ENCODE data around the gene CYLD.

Gene CYLD

DNA sequence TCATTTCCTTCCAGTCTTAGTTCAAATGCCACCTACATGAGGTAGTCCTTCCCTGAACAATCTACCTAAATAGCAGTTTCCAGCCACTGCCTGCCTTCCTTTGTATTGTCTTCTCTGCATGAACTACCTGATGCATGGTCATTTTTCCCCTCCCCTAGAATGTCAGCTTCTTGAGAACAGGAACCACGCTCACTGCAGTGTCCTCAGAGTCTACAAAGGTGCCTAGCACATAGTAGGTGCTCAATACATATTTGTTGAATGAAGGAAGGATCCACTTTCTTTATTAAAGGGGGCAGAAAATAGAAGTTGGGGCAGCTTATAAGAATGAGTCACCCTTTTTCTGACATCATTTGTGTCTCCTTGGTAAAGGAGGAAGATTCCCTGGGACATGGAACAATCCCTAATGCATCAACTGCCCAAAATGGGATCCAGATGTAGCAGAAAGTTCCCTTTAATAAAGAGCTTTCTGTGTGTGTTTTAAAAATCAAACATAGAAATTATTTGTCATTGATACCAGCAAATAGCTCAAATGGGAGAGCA is 4.4 kb upstream of the CYLD start:
- DNase-seq (ENCODE audit: low read depth in 2 of 3, low spot score in 2 of 3): no peak

DNA sequence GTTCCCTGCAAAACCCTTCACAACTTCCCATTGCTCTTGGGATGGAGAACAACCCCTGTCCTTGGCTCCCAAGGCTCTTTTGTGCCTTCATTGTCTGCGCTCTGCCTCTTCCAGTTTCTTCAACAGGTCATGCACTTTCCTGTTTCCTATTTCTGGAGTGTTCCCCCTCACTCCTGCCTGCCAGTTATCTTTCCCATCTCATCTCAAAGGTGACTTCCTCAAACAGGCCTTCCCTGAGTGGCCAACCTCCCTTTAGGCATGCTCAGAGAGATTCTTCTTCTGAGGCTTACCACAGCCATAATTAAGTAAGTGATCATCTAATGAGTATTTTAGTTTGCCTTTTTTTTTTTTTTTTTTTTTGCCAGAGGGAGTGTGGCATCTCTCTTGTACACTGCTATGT is 2.9 kb upstream of the CYLD start:
- no peak for DNase-seq (ENCODE audit: low read depth in 2 of 3, low spot score in 2 of 3)

DNA sequence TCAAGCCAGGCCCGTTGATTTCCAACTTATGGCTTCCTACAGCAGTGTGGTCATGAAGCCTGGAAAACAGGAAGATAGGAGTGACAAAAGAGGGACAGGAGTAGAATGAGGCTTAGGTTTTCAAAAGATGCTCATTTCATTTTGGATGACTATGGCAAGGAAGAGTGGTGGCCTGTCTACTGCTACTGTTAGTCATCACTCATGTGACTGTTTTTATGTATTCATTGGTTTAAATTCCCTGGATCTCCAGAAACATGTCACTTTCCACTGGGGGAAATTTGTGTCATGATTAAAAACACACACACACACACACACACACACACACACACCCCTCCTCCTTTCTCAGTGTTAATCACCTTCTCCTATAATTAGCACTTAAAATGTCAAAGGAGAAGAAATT is 1.1 kb upstream of the CYLD start:
- DNase-seq (ENCODE audit: low read depth in 2 of 3, low spot score in 2 of 3): no peak

DNA sequence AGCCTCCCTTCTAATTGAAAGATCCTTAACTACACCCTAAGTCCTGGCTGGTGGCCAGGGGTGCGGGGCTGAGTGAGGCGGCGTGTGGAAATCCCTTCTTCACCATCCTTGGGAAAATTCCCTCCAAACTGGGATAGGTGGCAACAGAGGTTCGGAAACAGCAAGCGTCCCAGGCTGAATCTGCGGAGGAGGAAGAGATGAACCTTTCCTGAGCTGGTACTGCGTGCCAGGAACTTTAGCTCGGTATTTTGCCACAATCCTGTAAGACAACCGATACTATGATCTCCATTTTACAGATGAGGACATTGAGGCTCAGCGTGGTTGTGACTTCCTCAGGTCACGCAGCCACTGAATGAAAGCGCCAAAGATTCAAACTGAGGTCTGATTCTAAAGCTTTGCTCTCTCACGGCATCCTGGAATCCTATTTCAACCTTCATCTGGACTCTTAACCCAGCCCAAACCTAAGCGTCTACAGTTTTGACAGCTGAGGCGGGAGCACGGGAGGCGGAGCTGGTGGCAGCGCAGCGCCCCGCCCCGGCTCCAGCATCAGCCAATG is 583 bp upstream of the CYLD start:
- no peak for DNase-seq (ENCODE audit: low read depth in 2 of 3, low spot score in 2 of 3)

DNA sequence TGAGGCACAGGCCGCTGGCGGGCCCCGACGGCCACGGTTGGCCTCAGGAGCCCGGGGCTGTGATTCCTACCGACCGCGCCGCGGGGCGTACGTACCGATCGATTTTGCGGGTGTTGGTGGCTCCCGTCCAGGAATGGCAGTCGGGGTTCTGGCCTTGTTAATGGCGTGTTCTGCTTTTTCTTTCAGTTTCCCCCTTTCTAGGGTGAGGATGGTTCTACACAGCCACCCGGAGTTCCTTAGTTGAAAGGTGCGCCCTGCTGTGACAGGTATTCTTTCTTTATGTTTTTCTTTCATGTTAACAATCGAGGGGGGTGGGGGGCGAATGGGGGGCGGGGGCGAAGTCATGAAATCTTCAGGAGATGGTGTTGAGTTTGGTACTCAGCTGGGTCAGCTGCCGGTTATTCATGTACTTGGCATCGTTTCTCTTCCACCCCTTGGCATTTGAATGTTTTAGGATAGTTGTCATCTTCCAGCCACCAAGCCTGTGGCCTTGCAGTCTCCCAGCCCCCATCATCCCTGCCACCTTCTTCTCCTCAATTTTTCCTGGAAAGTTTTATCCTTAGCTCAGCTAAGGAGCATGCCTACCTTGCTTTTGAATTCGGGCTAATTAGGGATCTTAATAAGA is 802 bp downstream of the CYLD start:
- DNase-seq (ENCODE audit: low read depth in 2 of 3, low spot score in 2 of 3): no peak

DNA sequence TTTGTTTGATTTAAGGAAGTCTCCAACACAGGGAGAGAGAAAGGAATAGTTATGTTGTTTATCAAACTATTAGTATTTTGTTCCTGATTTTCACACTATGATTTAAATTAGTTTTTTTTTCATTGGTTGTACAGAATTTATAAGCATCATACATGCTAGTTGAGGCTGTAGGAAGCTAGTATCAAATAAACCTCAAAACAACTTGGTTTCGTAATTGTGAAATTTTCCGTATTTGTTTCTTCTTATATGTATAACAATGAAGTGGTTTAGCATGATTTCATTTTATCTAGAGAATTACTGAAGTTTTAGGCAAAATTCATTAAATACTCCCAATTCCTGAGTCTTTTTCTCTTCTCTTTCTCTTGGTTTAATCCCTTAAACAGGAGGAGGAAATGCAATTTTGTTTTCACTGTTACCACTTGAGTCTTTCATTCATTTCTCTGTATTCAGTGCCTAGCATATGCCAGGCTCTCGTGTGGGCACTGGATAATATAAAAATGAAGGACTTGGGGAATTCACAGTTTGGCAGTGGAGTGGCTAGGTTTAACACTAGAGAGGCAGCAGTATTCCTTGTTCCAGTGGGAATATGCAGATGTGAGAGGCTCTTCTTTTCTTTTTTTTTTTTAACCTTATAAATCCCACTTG is 1.8 kb downstream of the CYLD start:
- no peak for DNase-seq (ENCODE audit: low read depth in 2 of 3, low spot score in 2 of 3)

DNA sequence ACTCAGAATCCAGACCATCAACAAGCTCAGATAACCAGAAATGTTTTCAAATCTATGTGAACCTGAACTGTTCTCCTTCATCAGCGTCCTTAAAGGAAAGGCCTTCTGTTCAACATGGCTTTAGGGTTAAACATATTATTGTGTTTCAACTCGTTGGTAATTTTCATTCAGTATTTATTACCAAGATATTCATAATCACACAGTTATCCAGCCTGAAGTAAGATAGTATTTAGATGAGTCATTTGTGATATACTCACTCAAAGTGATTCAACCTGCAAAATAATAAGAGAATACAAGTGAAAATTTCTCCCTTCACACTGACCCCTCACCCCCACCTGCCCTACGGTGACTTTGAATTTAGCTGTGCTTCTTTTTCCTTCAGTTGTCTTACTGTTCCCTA is 3.0 kb downstream of the CYLD start:
- DNase-seq (ENCODE audit: low read depth in 2 of 3, low spot score in 2 of 3): no peak

DNA sequence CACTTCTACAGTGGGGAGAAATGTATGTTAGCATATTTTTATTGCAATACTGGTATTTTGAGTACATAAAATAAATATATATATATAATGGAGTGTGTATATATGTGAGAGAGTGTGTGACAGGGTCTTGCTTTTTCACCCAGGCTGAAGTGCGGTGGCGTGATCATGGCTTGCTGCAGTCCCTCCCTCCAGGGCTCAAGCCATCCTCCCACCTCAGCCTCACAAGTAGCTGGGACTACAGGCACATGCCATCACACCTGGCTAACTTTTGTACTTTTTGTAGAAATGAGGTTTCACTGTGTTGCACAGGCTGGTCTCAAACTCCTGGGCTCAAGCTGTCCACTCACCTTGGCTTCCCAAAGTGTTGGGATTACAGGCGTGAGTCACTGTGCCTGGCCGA is 4.1 kb downstream of the CYLD start:
- no peak for DNase-seq (ENCODE audit: low read depth in 2 of 3, low spot score in 2 of 3)

DNA sequence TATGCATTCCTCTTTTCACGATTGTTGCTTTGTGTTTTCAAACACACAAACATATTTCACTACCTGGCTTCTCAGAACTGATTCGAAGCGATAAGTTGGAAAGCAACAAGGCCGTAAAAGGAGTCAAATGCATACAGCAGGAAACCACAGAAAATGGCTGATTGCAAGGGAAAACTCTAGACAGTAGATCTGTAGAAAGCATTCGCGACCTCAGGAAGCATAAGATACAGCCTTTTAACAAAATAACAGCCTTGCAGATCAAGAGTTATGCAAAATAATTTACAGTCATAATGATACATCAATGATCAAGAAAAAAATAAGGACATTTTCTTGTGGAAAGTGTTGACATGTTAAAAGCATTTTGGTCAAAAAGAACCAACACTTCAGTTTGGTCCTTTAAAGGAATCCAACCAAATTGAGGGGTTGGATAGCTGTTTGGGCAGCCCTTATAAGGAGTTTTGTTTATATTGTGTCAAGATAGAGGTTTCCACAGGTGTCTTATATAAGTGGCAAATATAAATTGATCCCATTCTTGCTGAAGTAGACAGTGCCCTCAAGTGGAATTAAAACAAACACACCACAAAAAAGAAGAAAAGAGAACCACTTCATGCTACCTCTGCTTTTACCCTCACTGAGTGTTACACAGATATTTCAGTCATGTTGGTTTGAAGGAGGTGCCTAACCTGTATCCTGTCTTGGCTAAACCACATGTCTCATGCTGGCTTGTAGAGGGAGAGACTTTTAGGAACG is 5.5 kb downstream of the CYLD start:
- DNase-seq (ENCODE audit: low read depth in 2 of 3, low spot score in 2 of 3): no peak

DNA sequence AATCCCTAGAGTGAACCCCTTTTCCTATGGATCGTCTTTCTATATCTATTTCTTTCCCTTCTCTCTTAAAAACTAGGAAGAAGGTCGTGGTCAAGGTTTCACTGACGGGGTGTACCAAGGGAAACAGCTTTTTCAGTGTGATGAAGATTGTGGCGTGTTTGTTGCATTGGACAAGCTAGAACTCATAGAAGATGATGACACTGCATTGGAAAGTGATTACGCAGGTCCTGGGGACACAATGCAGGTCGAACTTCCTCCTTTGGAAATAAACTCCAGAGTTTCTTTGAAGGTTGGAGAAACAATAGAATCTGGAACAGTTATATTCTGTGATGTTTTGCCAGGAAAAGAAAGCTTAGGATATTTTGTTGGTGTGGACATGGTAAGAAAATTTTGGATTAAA is 9.6 kb downstream of the CYLD start:
- no peak for DNase-seq (ENCODE audit: low read depth in 2 of 3, low spot score in 2 of 3)

DNA sequence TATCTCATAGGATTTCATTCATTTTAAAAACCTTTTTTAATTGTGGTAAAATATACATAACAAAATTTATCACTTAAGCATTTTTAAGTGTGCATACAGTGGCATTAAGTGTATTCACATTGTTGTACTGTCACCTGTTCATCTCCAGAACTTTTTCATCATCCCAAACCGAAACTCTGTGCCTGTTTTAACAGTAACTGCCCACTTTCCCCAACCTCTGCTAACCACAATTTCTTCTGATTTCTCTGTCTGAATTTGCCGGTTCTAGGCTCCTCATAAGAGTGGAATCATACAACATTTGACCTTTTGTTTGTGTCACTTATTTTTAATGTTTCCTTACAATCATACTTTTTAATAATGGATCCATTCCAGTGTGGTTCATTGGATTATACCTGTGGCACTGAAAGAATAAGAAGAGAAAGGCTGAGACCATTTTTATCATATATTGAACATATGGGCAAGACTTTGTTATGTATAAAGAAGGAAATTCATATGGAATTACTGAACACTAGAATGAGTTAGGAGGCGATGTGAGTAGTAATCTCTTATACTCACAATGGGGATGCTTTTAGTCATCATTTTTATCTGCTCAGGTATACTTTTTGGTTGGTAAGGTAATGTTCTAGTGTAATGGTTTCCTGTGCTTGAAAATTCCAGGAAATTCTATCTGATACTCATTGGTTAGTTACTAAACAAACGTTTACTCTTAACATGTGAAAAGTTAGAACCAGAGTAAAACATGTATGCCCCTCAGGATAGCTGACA is 10.8 kb downstream of the CYLD start:
- DNase-seq (ENCODE audit: low read depth in 2 of 3, low spot score in 2 of 3): no peak

DNA sequence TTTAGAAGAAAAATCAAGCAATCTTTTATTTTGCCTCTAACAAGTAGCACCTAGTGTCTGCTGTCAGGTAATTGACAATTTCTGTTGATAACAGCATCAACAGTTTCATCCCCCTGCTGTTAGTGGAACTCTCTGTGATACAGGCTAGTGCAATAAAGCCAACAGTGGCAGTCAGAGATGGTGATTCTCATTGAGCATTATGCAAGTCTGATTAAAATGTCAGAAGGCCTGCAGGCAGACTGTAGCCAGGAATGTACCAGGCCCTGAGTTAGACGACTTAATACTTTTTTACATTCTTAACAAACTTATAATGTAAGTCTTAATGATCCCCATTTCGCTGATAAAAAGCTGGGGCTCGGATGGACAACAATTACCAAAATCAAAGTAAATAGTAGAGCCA is 14.6 kb downstream of the CYLD start:
- no peak for DNase-seq (ENCODE audit: low read depth in 2 of 3, low spot score in 2 of 3)

DNA sequence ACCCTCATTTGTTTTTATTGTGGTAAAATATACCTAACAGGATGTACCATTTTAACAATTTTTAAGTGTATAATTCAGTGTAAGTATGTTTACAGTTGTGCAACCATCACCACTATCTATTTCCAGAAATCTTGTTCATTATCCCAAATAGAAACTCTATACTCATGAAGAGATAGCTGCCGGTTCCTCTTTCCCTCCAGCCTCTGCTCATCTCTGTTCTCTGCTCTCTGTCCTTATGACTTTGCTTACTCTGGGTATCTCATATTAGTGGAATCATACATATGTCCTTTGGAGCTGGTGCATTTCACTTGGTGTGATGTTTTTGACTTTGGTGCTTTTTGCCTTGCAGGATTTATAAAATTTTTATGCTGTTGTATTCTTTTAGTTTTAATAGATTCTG is 19.4 kb downstream of the CYLD start:
- no peak for DNase-seq (ENCODE audit: low read depth in 2 of 3, low spot score in 2 of 3)

DNA sequence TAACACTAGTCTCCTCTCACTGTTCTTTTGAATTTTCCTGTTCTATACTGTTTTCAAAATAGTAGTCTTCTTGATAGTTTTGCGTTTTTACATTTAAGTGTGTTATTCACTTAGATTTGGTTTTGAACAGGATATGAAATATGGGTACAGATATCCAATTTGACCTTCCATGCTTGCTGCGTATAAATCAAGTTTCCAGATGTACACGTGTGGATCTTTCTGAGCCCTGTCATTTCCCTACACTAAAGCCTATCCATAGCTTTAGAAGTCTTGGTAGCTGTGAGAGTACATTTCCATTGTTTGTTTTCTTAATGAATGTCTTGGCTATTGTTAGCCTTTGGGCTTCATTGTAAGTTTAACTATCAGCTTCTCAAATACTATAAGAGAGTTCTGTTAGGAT is 20.4 kb downstream of the CYLD start:
- DNase-seq (ENCODE audit: low read depth in 2 of 3, low spot score in 2 of 3): no peak

DNA sequence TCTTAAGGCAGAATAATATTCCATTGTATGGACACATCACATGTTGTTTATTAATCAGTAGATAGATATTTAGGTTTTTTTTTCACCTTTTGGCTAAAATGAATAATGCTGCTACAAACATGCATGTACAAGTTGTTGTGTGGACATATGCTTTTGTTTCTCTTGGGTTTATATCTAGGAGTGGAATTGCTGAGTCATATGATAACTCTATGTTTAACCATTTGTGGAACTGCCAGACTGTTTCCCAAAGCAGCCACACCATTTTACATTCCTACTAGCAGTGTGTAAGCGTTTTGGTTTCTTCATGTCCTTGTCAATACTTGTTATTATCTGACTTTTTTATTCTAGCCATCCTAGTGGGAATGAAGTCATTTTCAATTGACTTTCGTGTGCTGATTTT is 21.3 kb downstream of the CYLD start:
- no peak for DNase-seq (ENCODE audit: low read depth in 2 of 3, low spot score in 2 of 3)

DNA sequence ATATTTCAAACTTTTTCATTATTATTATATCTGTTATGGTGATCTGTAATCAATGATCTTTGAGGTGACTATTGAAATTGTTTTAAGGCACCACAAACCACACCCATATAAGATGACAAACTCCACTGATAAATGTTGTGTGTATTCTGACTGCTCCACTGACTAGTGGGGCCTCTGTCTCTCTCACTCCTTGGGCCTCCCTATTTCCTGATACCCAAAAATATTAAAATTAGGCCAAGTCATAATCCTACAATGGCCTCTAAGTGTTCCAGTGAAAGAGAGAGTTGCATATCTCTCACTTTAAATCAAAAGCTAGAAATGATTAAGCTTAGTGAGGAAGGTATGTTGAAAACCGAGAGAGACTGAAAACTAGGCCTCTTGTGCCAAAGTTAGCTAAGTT is 23.4 kb downstream of the CYLD start:
- DNase-seq (ENCODE audit: low read depth in 2 of 3, low spot score in 2 of 3): no peak

DNA sequence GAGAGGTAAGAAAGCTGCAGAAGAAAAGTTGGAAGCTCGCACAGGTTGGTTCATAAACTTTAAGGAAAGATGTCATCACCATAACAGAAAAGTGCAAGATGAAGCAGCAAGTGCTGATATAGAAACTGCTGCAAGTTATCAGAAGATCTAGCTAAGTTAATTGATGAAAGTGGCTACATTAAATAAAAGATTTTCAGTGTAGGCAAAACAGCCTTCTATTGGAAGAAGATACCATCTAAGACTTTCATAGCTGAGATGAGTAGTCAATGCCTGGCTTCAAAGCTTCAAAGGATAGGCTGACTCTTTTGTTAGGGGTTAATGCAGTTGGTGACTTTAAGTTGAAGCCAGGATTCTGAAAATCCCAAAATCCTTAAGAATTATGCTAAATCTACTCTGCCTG is 24.0 kb downstream of the CYLD start:
- no peak for DNase-seq (ENCODE audit: low read depth in 2 of 3, low spot score in 2 of 3)

DNA sequence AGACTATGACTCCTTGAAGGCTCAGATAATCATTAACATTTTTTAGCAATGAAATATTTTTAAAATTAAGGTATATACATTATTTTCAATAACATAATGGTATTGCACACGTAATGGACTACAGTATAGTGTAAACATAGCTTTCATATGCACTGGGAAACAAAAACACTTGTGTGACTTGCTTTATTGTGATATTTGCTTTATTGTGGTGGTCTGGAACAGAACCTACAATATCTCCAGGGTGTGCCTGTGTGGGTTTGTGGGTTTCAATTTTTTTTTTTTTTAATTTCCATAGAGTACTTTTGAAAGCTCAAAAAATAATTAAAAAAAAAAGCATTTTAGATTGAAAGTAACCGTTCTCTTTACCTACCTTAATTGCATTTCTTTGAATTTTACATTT is 25.3 kb downstream of the CYLD start:
- no peak for DNase-seq (ENCODE audit: low read depth in 2 of 3, low spot score in 2 of 3)

DNA sequence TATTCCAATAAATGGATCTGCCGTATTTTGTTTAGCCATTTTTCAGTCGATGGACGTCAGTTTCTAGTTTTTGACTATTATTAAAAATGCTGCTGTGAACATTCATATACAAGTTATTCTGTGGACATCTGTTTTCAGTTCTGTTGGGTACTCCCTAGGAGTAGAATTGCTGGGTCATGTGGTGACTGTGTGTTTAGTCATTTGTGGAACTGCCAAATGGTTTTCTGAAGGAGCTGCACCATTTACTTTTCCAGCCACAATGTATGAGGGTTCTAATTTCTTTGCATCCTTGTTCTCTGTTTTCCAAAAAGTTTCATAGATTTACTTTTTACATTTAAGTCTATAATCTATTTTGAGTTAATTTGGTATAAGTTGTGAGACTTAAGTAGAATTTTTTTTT is 29.5 kb downstream of the CYLD start:
- no peak for DNase-seq (ENCODE audit: low read depth in 2 of 3, low spot score in 2 of 3)

DNA sequence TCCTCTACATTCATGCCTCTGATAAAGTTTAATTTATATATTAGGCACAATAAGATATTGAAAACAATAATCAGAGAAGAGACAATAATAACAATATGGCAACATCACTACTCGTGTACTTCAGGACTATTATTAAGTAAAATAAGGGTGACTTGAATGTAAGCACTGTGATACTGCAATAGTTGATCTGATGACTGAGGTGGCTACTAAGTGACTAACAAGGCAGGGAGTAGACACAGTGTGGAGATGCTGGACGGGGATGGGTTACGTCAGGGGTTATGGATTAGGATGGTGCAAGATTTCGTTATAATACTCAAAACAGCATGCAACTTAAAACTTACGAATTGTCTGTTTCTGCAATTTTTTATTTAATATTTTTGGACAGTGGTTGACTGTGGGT is 32.5 kb downstream of the CYLD start:
- DNase-seq (ENCODE audit: low read depth in 2 of 3, low spot score in 2 of 3): no peak

DNA sequence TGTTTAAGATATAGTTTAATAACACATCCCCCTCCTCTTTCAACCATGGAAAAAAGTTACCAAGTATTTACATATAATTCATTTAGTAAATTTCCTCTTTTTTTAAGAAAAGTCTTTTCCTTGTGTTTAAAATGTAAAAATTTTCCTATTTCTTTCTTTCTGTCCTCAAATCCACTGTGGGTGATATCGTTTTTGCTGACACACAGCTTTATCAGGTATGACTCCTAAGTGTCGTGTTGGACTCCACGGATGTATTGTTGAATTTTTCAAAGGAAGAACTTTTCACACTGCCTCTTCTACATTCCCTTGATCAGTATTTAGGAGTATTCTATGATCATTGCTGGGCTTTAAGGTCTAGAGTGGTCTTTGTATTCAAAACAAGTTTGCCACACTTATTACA is 33.1 kb downstream of the CYLD start:
- no peak for DNase-seq (ENCODE audit: low read depth in 2 of 3, low spot score in 2 of 3)
